Body of pancreas (tissue), 4 donors: ENCODE results near the gene RANBP10. TPM values are rescaled to one million over a fixed set of nuclear protein-coding genes. Genes with fewer than 3 reads are reported as not detected.

Source experiments
- ATAC-seq: fragments of 150-250 bp; one replicate; pipeline ENCODE4 v1.9.1; 2016
- DNase-seq, 4 donors: peaks; one replicate each; pipeline ENCODE4 v3.0.0-alpha.2; 2019
- H3K27ac ChIP-seq, 4 donors: fragments of 200-600 bp; sonication (generic); 1 replicate in 3 of 4; 2 replicates in 1 of 4; pipeline versions ENCODE4 v1.5.1 to v1.6.1; 2016 to 2019; ENCODE audit warnings: mild to moderate bottlenecking in 1 of 4, mixed read lengths in 1 of 4, moderate library complexity in 1 of 4
- H3K27me3 ChIP-seq, 2 donors: fragments of 200-600 bp; sonication (generic); one replicate each; pipeline ENCODE4 v1.6.0; 2016; ENCODE audit warnings: mild to moderate bottlenecking in 1 of 2
- H3K36me3 ChIP-seq, 2 donors: fragments of 200-600 bp; sonication (generic); replicated peaks in 1 of 2; 2 replicates each; pipeline ENCODE4 v1.5.1; 2016; ENCODE audit warnings: low read depth in 2 of 2; ENCODE audit not compliant: insufficient read depth in 1 of 2
- H3K4me1 ChIP-seq: fragments of 200-600 bp; sonication (generic); one replicate; pipeline ENCODE4 v1.6.0; 2016
- H3K4me3 ChIP-seq, 2 donors: fragments of 200-600 bp; sonication (generic); 1 replicate in 1 of 2; 2 replicates in 1 of 2; pipeline ENCODE4 v1.5.1; 2016 to 2019
- H3K9me3 ChIP-seq, 3 donors: fragments of 200-600 bp; sonication (generic); 1 replicate in 2 of 3; 2 replicates in 1 of 3; pipeline ENCODE4 v1.5.1; 2016
- CTCF ChIP-seq, 7 experiments: fragments of 450-650 bp in 4 of 7; fragments of 200-600 bp in 3 of 7; sonication (generic) in 3 of 7; IDR thresholded peaks; one replicate each; pipeline ENCODE4 v1.5.1; 2016 to 2019; ENCODE audit warnings: antibody characterized with exemption in 7 of 7
- POLR2A ChIP-seq, 3 donors: fragments of 450-650 bp; IDR thresholded peaks; one replicate each; pipeline ENCODE4 v1.6.1; 2016; ENCODE audit warnings: antibody characterized with exemption in 3 of 3, mild to moderate bottlenecking in 2 of 3
- WGBS, 2 donors: methylation state at CpG; one replicate each; pipeline ENCODE4 v1.1.5; 2017; 5-methylcytosine and 5-hydroxymethylcytosine counted together
- intact Hi-C: fragments of 100-400 bp; cut with DNase I; formaldehyde crosslinking; loops from one replicate; pipeline ENCODE4 v1.15.1; 2023
- total RNA-seq, 2 donors: library from RNA; depleted of rRNA; stranded (reverse); fragments of >200 nt; gene quantifications; one replicate each; pipeline ENCODE4 v1.1.0, GENCODE V29; 2016

The RANBP10 gene
- total RNA-seq, 2 donors from 2014 or later = 6.3 to 9.3 TPM

GRCh38 chr16:67779256-67780014, 26.9 kb downstream of the RANBP10 start:
- intact Hi-C loops = no loop called here
- no peaks in the 10 kb centered on the region for H3K36me3 ChIP-seq
- DNase-seq (no peak), ATAC-seq (peak; percentile 45)
- WGBS, 2 donors = 48 to 62% methylated on average over 5 of the region's 5 CpGs
- H3K9me3 ChIP-seq = no peaks in the 10 kb centered on the region
- TF ChIP-seq CTCF (IDR thresholded peaks at IDR 0.05) = no peak
- no peak for TF ChIP-seq POLR2A (IDR thresholded peaks at IDR 0.05)
- no peak overlapping the region for H3K4me3 ChIP-seq
- peak overlapping the region in 2 of 4 donors; percentile 8 to 10 for H3K27ac ChIP-seq
- peaks cover 29% of the 10 kb centered on the region for H3K4me1 ChIP-seq
- H3K27me3 ChIP-seq = no peaks in the 10 kb centered on the region

- Histone ChIP-seq H3K9me3 (no peaks in the 10 kb centered on the region), H3K27ac (no peak overlapping the region), H3K4me1 (peaks cover 35% of the 10 kb centered on the region), H3K36me3 (no peaks in the 10 kb centered on the region), H3K27me3 (no peaks in the 10 kb centered on the region), H3K4me3 (no peak overlapping the region)
- intact Hi-C loops = no loop called here
- WGBS, 2 donors = 91% methylated on average over 6 of the region's 6 CpGs
- no peak for TF ChIP-seq POLR2A (IDR thresholded peaks at IDR 0.05)
- TF ChIP-seq CTCF (IDR thresholded peaks at IDR 0.05) = no peak
- ATAC-seq = no peak
- no peak for DNase-seq
Measured at GRCh38 chr16:67775273-67775672, 31.1 kb downstream of the RANBP10 start.

GRCh38 chr16:67774457-67774853, 31.9 kb downstream of the RANBP10 start:
- no peak overlapping the region for H3K4me3 ChIP-seq
- peak overlapping the region in 3 of 4 donors; percentile 18 to 45 (median 39) for H3K27ac ChIP-seq
- DNase-seq = no peak
- no peak for ATAC-seq
- H3K9me3 ChIP-seq = no peaks in the 10 kb centered on the region
- no peaks in the 10 kb centered on the region for H3K36me3 ChIP-seq
- peaks cover 27% of the 10 kb centered on the region for H3K4me1 ChIP-seq
- no peak for TF ChIP-seq POLR2A (IDR thresholded peaks at IDR 0.05)
- no peak for TF ChIP-seq CTCF (IDR thresholded peaks at IDR 0.05)
- intact Hi-C loops = no loop called here
- H3K27me3 ChIP-seq = no peaks in the 10 kb centered on the region
- WGBS, 2 donors = 79 to 84% methylated on average over 2 to 3 of the region's 3 CpGs

- H3K9me3 ChIP-seq = no peaks in the 10 kb centered on the region
- H3K4me1 ChIP-seq = peaks cover 22% of the 10 kb centered on the region
- no peaks in the 10 kb centered on the region for H3K36me3 ChIP-seq
- TF ChIP-seq POLR2A (IDR thresholded peaks at IDR 0.05) (no peak), CTCF (IDR thresholded peaks at IDR 0.05) (no peak)
- ATAC-seq (peak; percentile 45), DNase-seq (peak in 2 of 4 donors; percentile 19 to 22)
- WGBS, 2 donors = 38 to 46% methylated on average over 5 to 6 of the region's 6 CpGs
- no peaks in the 10 kb centered on the region for H3K27me3 ChIP-seq
- intact Hi-C loops = no loop called here
- peak overlapping the region; percentile 6 to 45 (median 28) for H3K27ac ChIP-seq
- H3K4me3 ChIP-seq = no peak overlapping the region
Measured at GRCh38 chr16:67773569-67774456, 32.5 kb downstream of the RANBP10 start.
